ENCODE results near the gene EDIL3. TPM values are rescaled to one million over a fixed set of nuclear protein-coding genes. Genes with fewer than 3 reads are reported as not detected.

The EDIL3 gene
- total RNA-seq, 2 donors from 2014 or later = not detected

- Mint-ChIP-seq H3K36me3 (ENCODE audit: insufficient read depth in 2 of 2) (no peaks in the 10 kb centered on the region), H3K4me1 (ENCODE audit: low read depth) (no peaks in the 10 kb centered on the region), H3K27ac (no peak overlapping the region), H3K4me3 (no peak overlapping the region), H3K27me3 (ENCODE audit: low read depth) (no peaks in the 10 kb centered on the region), H3K9me3 (no peaks in the 10 kb centered on the region)
- ATAC-seq (replicated peaks in 1 of 2) (no peak), DNase-seq (no peak)
Observed at GRCh38 chr5:83891261-83891660, 493.4 kb downstream of the EDIL3 start.
